OCI-LY7 (cell line): ENCODE measurements around the gene CHCHD4.

Source experiments
- EZH2phosphoT487 ChIP-seq: fragments of 200-600 bp; sonication (generic); IDR thresholded peaks from 2 replicates; pipeline ENCODE4 v1.6.1; 2018; ENCODE audit warnings: low read depth, borderline replicate concordance, mild to moderate bottlenecking, mixed run types, antibody characterized with exemption, low read length, moderate library complexity, mixed read lengths
- TF ChIP-seq, protein P1 (sequence below): fragments of 200-600 bp; sonication (generic); conservative IDR thresholded peaks from 2 replicates; pipeline ENCODE4 v1.5.1; 2014; ENCODE audit warnings: mild to moderate bottlenecking, antibody characterized with exemption, low read length, moderate library complexity, mixed read lengths

DNA sequence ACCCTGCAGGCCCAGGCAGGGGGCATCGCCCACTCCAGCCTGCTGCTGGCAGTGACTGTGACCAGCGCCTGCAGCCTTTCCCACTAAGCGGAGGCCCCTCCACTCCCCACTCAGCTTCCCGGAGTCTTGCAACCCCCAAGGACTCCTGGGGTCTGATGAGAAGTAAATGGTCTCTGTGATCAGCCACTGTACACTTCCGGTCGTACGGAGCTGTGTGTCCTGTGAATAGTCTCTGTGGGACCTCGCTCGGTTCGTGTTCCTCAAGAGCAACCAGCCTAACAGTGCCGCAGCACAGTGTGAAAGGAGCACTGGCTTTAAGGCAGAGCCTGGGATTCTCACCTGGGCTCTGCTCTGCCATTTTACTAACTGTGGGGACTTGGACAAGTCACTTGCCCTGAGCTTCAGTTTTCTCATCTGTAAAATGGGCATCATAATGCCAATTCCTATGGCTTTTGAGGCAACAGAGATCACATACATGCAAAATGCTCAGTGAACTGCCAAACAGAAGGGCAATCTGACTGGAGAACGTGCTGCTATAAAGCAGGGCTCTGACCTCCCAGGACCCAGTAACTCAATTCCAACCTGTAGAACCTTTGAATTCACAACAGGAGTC, 26.9 kb upstream of the CHCHD4 start:
- TF ChIP-seq EZH2phosphoT487, result no peak
- TF ChIP-seq, protein P1, sequence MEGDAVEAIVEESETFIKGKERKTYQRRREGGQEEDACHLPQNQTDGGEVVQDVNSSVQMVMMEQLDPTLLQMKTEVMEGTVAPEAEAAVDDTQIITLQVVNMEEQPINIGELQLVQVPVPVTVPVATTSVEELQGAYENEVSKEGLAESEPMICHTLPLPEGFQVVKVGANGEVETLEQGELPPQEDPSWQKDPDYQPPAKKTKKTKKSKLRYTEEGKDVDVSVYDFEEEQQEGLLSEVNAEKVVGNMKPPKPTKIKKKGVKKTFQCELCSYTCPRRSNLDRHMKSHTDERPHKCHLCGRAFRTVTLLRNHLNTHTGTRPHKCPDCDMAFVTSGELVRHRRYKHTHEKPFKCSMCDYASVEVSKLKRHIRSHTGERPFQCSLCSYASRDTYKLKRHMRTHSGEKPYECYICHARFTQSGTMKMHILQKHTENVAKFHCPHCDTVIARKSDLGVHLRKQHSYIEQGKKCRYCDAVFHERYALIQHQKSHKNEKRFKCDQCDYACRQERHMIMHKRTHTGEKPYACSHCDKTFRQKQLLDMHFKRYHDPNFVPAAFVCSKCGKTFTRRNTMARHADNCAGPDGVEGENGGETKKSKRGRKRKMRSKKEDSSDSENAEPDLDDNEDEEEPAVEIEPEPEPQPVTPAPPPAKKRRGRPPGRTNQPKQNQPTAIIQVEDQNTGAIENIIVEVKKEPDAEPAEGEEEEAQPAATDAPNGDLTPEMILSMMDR, result no peak
